HG03442 (cell line): ENCODE data around the gene RAB3D.
"Not testable (repeated sequence)": the region's sequence is repeated elsewhere in the genome, so short reads cannot be mapped to it uniquely, and the experiment has no call there.

Experiments
- ATAC-seq: cut with Tn5 transposase; IDR thresholded peaks from one replicate; pipeline ENCODE4 v1.9.1; 2021; ENCODE audit warnings: mild to moderate bottlenecking, moderate library complexity; ENCODE audit not compliant: unreplicated experiment

RAB3D gene

GRCh38 chr19:11340099-11340467, 626 bp upstream of the RAB3D start:
- ATAC-seq: not testable (repeated sequence)

DNA sequence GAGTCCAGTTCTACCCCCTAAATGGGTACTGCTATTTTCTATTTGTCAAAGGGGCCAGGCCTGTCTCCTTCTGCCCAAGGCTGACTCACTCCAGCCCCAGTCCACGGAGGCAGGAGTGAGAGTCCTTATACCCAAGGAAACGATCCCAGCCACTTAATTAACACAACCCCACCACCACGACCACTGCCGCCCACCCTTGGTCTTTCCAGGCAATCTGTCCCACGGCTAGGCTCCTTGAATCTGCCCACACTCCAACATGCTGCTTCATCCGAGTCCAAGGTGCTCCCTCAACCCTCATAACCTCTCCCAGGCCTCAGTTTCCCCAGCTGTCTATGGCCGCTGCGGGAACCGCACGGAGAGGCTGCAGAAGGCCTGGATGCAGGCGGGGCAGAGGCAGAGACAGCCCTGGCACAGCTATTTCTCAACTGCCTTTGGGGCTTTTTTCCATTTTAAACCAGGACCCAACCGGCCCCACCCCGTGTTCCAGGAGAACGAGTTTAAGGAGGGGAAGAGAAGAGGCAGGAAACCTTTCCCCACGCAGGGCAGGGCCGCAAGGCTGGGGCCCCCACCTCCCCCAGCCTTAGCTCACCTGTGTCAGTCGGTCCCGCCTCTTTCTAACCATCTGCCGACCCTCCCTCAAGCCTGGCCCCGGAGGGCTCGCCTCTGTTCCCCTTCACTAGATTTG, 746 bp downstream of the RAB3D start:
- ATAC-seq: no peak

DNA sequence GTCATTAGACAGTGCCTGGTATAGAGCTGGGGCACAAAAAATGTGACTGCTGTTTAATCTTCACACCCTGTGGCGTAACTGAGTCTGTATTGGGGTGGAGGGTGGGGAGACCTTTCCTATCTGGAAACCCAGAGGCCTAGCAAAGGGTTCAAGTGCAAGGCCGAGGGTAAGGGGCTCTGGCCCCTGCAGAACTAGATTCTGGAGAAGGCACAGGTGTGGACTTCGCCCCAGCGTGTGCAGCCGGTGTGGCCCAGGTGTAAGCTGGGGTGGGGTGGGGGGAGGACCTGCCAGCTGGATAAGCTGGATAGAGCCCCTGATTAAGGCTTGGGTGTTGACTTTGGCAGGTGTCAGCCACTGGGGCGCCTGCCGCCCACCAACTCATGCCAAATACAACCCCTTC, 1.3 kb downstream of the RAB3D start:
- no peak for ATAC-seq

- ATAC-seq: no peak
Observed at GRCh38 chr19:11337080-11337479, 2.4 kb downstream of the RAB3D start.

- ATAC-seq: no peak
Observed at GRCh38 chr19:11335449-11336146, 3.9 kb downstream of the RAB3D start.

DNA sequence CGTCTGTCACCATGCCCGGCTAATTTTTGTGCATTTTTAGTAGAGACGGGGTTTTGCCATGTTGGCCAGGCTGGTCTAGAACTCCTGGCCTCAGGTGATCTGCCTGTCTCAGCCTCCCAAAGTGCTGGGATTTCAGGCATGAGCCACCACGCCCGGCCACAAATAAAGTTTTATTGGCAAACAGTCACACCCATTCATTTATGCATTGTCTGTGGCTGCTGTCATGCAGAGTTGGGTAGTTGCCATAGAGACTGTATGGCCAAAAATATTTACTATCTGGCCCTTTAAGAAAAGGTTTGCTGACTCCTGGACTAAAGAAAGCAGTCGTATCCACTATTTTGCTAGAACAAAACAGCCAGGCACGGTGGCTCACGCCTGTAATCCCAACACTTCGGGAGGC, 5.6 kb downstream of the RAB3D start:
- ATAC-seq: not testable (repeated sequence)

GRCh38 chr19:11332822-11333221, 6.6 kb downstream of the RAB3D start:
- no peak for ATAC-seq

GRCh38 chr19:11331502-11331901, 8.0 kb downstream of the RAB3D start:
- no peak for ATAC-seq

DNA sequence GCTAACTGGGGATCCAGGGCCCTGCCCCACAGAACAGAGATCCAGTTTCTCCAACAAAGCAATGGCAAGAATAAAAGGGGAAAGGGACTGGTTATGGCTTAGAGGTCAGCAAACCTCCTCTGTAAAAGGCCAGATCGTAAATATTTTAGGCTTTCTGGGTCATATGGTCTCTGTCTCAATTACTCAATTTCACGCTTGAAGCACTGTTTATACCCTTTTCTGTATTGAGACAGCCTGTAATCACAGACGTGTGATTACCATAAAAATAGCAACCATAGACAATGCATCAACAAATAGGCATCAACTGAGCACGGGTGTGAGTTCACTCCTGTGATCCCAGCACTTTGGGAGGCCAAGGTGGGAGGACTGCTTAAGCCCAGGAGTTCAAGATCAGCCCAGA, 9.3 kb downstream of the RAB3D start:
- ATAC-seq: no peak

DNA sequence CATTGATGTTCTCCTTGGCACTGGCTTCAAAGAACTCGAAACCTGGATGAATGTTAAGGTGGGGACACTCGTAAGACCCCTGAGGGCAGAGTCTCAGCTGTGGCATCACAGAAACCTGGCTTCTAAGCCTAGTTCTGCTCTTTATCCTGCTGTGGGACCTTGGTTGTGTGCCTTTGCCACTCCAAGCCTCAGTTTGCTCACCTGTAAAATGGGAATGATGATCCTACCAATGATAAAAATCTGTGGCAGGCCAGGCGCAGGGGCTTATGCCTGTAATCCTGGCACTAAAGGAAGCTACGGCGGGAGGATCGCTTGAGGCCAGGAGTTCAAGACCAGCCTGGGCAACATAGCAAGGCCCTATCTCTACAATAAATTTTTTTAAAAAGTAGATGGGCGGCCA, 13.9 kb downstream of the RAB3D start:
- ATAC-seq: no peak

DNA sequence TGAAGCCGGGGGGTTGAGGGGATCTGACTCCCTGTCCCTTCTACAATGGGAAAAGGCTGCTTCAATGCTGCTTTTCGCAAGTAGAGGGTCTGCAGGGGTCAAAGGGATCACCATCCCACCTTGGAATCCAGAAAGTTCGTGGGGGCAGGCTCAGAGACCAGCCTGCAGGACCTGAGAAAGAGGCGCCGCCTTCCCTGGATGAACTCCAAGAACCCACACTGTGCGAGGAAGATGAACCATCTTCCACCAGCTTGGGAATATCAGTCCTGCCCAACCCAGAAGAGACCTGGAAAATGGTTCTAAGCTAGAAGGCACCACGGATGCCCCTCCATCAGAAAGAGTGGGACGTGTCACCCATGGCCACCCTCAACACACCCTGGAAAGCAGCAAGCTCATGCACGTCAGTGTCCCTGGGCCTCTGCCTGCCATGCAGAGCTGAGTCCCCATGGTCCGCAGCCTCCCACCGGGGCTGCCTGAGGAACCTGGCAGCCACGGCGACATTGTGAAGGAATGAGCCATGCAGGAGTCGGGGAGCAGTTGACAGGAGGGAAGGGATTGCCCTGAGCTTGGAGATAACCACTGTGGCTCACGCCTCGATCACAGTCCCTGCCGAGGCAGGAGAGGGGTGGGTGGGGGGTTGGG, 14.6 kb downstream of the RAB3D start:
- ATAC-seq: no peak

DNA sequence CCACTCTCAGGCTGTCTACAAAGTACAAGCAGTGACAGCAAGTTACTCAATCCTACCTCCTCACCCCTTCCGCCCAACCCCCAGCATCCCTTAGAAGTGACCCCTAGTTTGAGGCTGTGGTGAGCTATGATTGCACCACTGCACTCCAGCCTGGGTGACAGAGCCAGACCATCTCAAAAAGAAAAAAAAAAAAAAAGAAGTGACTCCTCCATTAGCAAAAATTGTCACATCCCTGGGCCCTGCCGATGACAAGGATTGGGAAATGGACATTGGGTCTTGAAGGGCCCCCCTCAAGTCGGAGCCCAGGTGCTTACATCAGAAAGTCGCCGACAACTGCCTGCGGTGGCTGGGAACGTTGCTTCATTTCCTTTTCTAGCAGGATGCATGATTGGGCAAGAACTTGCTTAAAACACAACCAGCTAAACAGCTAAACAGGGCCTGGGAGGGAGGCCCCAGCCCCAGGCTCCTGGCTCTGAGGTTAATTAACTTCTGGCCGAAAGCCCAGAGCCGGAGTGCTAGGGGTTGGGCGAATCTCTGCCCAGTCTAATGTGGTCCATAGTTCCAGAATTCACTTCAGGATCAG, 15.3 kb downstream of the RAB3D start:
- ATAC-seq: no peak

GRCh38 chr19:11323601-11324078, 15.8 kb downstream of the RAB3D start:
- ATAC-seq: no peak

GRCh38 chr19:11322269-11323024, 17.0 kb downstream of the RAB3D start:
- ATAC-seq: no peak

- no peak for ATAC-seq
Observed at GRCh38 chr19:11321191-11322126, 18.0 kb downstream of the RAB3D start.

DNA sequence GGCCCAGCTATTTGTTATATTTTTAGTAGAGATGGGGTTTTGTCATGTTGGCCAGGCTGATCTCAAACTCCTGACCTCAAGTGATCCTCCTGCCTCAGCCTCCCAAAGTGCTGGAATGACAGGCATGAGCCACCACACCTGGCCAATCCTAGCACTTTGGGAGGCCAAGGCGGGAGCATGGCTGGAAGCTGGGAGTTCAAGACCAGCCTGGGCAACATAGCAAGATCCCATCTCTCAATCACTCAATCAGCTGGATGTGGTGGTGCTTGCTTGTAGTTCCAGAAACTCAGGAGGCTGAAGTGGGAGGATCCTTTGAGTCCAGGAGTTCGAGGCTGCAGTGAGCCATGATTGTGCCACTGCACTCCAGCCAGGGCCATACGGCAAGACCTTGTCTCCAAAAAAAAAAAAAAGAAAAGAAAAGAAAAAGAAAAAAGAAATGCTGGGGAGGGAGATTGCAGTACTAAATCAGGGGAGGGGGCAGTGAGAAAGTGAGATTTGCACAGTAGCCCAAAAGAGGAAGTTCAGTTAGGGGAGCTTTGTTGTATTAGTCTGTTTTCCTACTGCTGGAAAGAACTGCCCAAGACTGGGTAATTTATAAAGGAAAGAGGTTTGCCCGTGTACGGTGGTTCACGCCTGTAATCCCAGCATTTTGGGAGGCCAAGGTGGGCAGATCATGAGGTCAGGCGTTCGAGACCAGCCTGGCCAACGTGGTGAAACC, 19.0 kb downstream of the RAB3D start:
- not testable (repeated sequence) for ATAC-seq

DNA sequence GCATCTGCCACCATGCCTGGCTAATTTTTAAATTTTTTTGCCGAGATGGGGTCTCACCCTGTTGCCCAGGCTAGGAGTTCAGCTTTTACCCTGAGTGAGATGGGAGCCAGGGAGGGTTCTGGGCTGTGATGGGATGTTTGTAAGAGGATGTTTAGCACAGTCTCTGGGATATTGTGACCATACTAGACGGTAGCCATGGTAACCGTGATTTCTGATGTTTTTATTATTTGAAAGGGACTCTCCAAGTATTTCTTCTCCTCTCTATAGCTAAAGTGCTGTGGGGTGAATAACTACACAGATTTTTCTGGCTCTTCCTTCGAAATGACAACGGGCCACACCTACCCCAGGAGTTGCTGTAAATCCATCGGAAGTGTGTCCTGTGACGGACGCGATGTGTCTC, 33.1 kb downstream of the RAB3D start:
- ATAC-seq: no peak

DNA sequence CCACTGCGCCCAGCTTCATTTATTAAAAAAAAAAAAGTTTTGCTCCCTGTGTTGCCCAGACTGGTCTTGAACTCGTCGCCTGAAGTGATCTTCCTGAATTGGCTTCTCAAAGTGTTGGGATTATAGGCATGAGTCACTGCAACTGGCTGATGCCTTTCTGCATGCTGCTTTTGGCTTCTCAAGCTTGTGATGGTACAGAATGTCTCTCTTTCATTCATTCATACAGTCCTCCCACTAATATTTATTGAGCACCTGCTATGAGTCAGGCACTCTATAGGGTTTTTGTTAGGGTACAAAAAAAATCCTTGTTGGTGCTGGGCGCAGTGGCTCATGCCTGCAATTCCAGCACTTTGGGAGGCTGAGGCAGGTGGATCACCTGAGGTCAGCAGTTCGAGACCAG, 34.5 kb downstream of the RAB3D start:
- ATAC-seq: no peak

DNA sequence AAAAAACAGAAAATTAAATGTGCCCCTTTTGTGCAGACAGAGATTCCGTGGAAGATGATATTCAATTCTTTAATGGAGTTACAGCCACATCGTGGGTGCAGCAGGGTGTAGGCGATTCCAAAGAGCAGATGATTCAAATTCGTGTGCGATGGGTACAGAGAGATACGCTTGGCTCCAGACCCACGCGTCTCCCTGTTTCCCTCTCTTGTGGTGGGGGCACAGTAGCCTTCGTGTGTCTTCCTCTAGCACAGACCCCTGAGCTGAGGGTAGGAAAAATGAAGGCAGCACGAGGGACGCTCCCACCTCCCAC, 38.7 kb downstream of the RAB3D start:
- no peak for ATAC-seq
